GM23248 (cell line): ENCODE data around the gene RWDD4. TPM values are rescaled to one million over a fixed set of nuclear protein-coding genes. Genes with fewer than 3 reads are reported as not detected.

Experiments
- DNase-seq: peaks from one replicate; pipeline ENCODE4 v3.0.0-alpha.2; 2015
- H2AFZ ChIP-seq: fragments of 200-600 bp; sonication (generic); 2 replicates; pipeline ENCODE4 v1.6.1; 2016; ENCODE audit warnings: antibody characterized with exemption
- H3F3A ChIP-seq: fragments of 200-600 bp; sonication (generic); 2 replicates; pipeline ENCODE4 v1.6.1; 2016; ENCODE audit warnings: mild to moderate bottlenecking, antibody characterized with exemption, mixed run types; ENCODE audit not compliant: insufficient read depth
- H3K27ac ChIP-seq: fragments of 200-600 bp; sonication (generic); 2 replicates; pipeline ENCODE4 v1.5.1; 2016; ENCODE audit warnings: mild to moderate bottlenecking
- H3K27me3 ChIP-seq: fragments of 200-600 bp; sonication (generic); replicated peaks from 2 replicates; pipeline ENCODE4 v1.6.1; 2016; ENCODE audit warnings: mild to moderate bottlenecking; ENCODE audit not compliant: insufficient read depth
- H3K36me3 ChIP-seq: fragments of 200-600 bp; sonication (generic); 2 replicates; pipeline ENCODE4 v1.6.1; 2016; ENCODE audit warnings: low read depth, mild to moderate bottlenecking
- H3K4me1 ChIP-seq: fragments of 200-600 bp; sonication (generic); 2 replicates; pipeline ENCODE4 v1.6.1; 2016; ENCODE audit warnings: mild to moderate bottlenecking; ENCODE audit not compliant: insufficient read depth
- H3K4me2 ChIP-seq: fragments of 200-600 bp; sonication (generic); one replicate; pipeline ENCODE4 v1.6.1; 2016; ENCODE audit warnings: mild to moderate bottlenecking; ENCODE audit not compliant: unreplicated experiment
- H3K4me3 ChIP-seq: fragments of 200-600 bp; sonication (generic); 2 replicates; pipeline ENCODE4 v1.5.1; 2016; ENCODE audit warnings: mild to moderate bottlenecking
- H3K79me2 ChIP-seq: fragments of 200-600 bp; sonication (generic); 2 replicates; pipeline ENCODE4 v1.6.1; 2016; ENCODE audit warnings: mild to moderate bottlenecking; ENCODE audit not compliant: insufficient read depth
- H3K9ac ChIP-seq: fragments of 200-600 bp; sonication (generic); 2 replicates; pipeline ENCODE4 v1.6.1; 2016; ENCODE audit warnings: mild to moderate bottlenecking
- H3K9me2 ChIP-seq: fragments of 200-600 bp; sonication (generic); 2 replicates; pipeline ENCODE4 v1.6.1; 2016; ENCODE audit warnings: mixed run types, mild to moderate bottlenecking, moderate library complexity; ENCODE audit not compliant: insufficient read depth
- H3K9me3 ChIP-seq: fragments of 200-600 bp; sonication (generic); one replicate; pipeline ENCODE4 v1.6.1; 2017; ENCODE audit warnings: low read depth
- H4K20me1 ChIP-seq: fragments of 200-600 bp; sonication (generic); 2 replicates; pipeline ENCODE4 v1.6.0; 2016; ENCODE audit not compliant: insufficient read depth
- EZH2 ChIP-seq: fragments of 200-600 bp; sonication (generic); IDR thresholded peaks from 2 replicates; pipeline ENCODE4 v1.6.1; 2018; ENCODE audit warnings: antibody characterized with exemption, mild to moderate bottlenecking; ENCODE audit not compliant: insufficient read depth, poor library complexity, severe bottlenecking
- EZH2phosphoT487 ChIP-seq: fragments of 200-600 bp; sonication (generic); IDR thresholded peaks from 2 replicates; pipeline ENCODE4 v1.6.1; 2018; ENCODE audit warnings: antibody characterized with exemption, moderate library complexity, mild to moderate bottlenecking, low read depth; ENCODE audit not compliant: insufficient read depth
- whole genome bisulfite sequencing, 2 experiments: methylation state at CpG; one replicate each; pipeline ENCODE4 v1.1.6; 2015 to 2017; ENCODE audit warnings: low lambda C conversion rate in 2 of 2, low coverage in 1 of 2; ENCODE audit errors: missing lambda C conversion rate in 2 of 2; 5-methylcytosine and 5-hydroxymethylcytosine counted together
- in situ Hi-C: fragments of 300-500 bp; cut with MboI; formaldehyde crosslinking; loops from 2 replicates; pipeline ENCODE4 v1.15.0; 2020
- polyA plus RNA-seq: library from polyadenylated mRNA; unstranded; fragments of >200 nt; fragmentation: Nextera tagmentation; extraction: Ambion mirVana; gene quantifications from 2 replicates; pipeline ENCODE4 v1.2.1, GENCODE V29; 2016
- small RNA-seq: library from RNA; depleted of rRNA; stranded (forward); fragments of <200 nt; gene quantifications from one replicate; pipeline ENCODE3, GENCODE V24; 2014; ENCODE audit warnings: low read depth, low replicate concordance
- total RNA-seq: library from RNA; depleted of rRNA; stranded (reverse); fragments of >200 nt; shearing (Covaris generic); gene quantifications from 2 replicates; pipeline ENCODE4 v1.2.3, GENCODE V29; 2014; rRNA removed

The RWDD4 gene
- total and polyA plus RNA-seq, 2 experiments from 2014 or later: 38.0 to 41.6 TPM

- Histone ChIP-seq H3K9ac (no peak overlapping the region), H2AFZ (no peak overlapping the region), H3K27me3 (no peaks in the 10 kb centered on the region), H3K36me3 (no peaks in the 10 kb centered on the region), H3K27ac (no peak overlapping the region), H3K4me3 (no peak overlapping the region), H3K9me2 (no peaks in the 10 kb centered on the region), H3K9me3 (no peaks in the 10 kb centered on the region), H3K4me2 (no peak overlapping the region), H4K20me1 (no peaks in the 10 kb centered on the region), H3K4me1 (no peaks in the 10 kb centered on the region), H3K79me2 (no peaks in the 10 kb centered on the region), H3F3A (no peaks in the 10 kb centered on the region)
- DNase-seq: no peak
- TF ChIP-seq EZH2phosphoT487: no peak
- no peak for TF ChIP-seq EZH2
- in situ Hi-C loops: loop anchor here (5.0 kb wide), 1 partner anchor 127 kb away; no protein-coding TSS in a partner anchor
Observed at GRCh38 chr4:183599690-183600089, 59.3 kb downstream of the RWDD4 start.

- no peak overlapping the region for H3K27ac ChIP-seq
- no peak overlapping the region for H3K4me3 ChIP-seq
- in situ Hi-C loops: no loop called here
- H3K4me2 ChIP-seq: no peak overlapping the region
- DNase-seq: no peak
- H3K9me2 ChIP-seq: no peaks in the 10 kb centered on the region
- H3K4me1 ChIP-seq: no peaks in the 10 kb centered on the region
- H2AFZ ChIP-seq: no peak overlapping the region
- no peaks in the 10 kb centered on the region for H4K20me1 ChIP-seq
- H3K79me2 ChIP-seq: no peaks in the 10 kb centered on the region
- no peaks in the 10 kb centered on the region for H3K36me3 ChIP-seq
- H3K9ac ChIP-seq: no peak overlapping the region
- TF ChIP-seq EZH2 (no peak), EZH2phosphoT487 (no peak)
- no peaks in the 10 kb centered on the region for H3K9me3 ChIP-seq
- no peaks in the 10 kb centered on the region for H3K27me3 ChIP-seq
- H3F3A ChIP-seq: no peaks in the 10 kb centered on the region
Observed at GRCh38 chr4:183599284-183599683, 59.7 kb downstream of the RWDD4 start.

- TF ChIP-seq EZH2phosphoT487: no peak
- TF ChIP-seq EZH2: no peak
- no peak overlapping the region for H3K4me3 ChIP-seq
- peak; percentile 4 for DNase-seq
- H2AFZ ChIP-seq: no peak overlapping the region
- no peaks in the 10 kb centered on the region for H4K20me1 ChIP-seq
- H3K36me3 ChIP-seq: no peaks in the 10 kb centered on the region
- in situ Hi-C loops: no loop called here
- H3K9ac ChIP-seq: no peak overlapping the region
- no peaks in the 10 kb centered on the region for H3K9me3 ChIP-seq
- no peaks in the 10 kb centered on the region for H3F3A ChIP-seq
- no peak overlapping the region for H3K4me2 ChIP-seq
- WGBS, 2 experiments: 89 to 95% methylated on average over 2 of the region's 2 CpGs
- H3K9me2 ChIP-seq: no peaks in the 10 kb centered on the region
- no peaks in the 10 kb centered on the region for H3K27me3 ChIP-seq
- H3K27ac ChIP-seq: no peak overlapping the region
- no peaks in the 10 kb centered on the region for H3K79me2 ChIP-seq
- no peaks in the 10 kb centered on the region for H3K4me1 ChIP-seq
Observed at GRCh38 chr4:183596067-183596757, 62.8 kb downstream of the RWDD4 start.

- TF ChIP-seq EZH2phosphoT487 (no peak), EZH2 (no peak)
- Histone ChIP-seq H3K79me2 (no peaks in the 10 kb centered on the region), H3K4me3 (no peak overlapping the region), H3K9me3 (no peaks in the 10 kb centered on the region), H3K27ac (no peak overlapping the region), H3K4me1 (no peaks in the 10 kb centered on the region), H3K36me3 (no peaks in the 10 kb centered on the region), H3F3A (no peaks in the 10 kb centered on the region), H3K27me3 (no peaks in the 10 kb centered on the region), H3K4me2 (no peak overlapping the region), H4K20me1 (no peaks in the 10 kb centered on the region), H2AFZ (no peak overlapping the region), H3K9me2 (no peaks in the 10 kb centered on the region), H3K9ac (no peak overlapping the region)
- in situ Hi-C loops: no loop called here
- WGBS, 2 experiments: 48 to 52% methylated on average over 3 of the region's 3 CpGs
- no peak for DNase-seq
Observed at GRCh38 chr4:183594823-183595222, 64.2 kb downstream of the RWDD4 start.

GRCh38 chr4:183591301-183591700 lies 67.7 kb downstream of the RWDD4 start:
- in situ Hi-C loops: no loop called here
- 45 to 48% methylated on average over 4 of the region's 4 CpGs for WGBS, 2 experiments
- H3K9ac ChIP-seq: no peak overlapping the region
- no peak overlapping the region for H2AFZ ChIP-seq
- no peak overlapping the region for H3K27ac ChIP-seq
- H3K79me2 ChIP-seq: no peaks in the 10 kb centered on the region
- H3K9me2 ChIP-seq: no peaks in the 10 kb centered on the region
- H3K36me3 ChIP-seq: no peaks in the 10 kb centered on the region
- peak overlapping the region; percentile 9 for H3K4me2 ChIP-seq
- peaks cover 4% of the 10 kb centered on the region; the same call in 1 of the 2 replicates for H3K4me1 ChIP-seq
- DNase-seq: peak; percentile 61
- H3K27me3 ChIP-seq: no peaks in the 10 kb centered on the region
- no peaks in the 10 kb centered on the region for H4K20me1 ChIP-seq
- TF ChIP-seq EZH2 (no peak), EZH2phosphoT487 (no peak)
- H3K9me3 ChIP-seq: no peaks in the 10 kb centered on the region
- H3K4me3 ChIP-seq: no peak overlapping the region
- no peaks in the 10 kb centered on the region for H3F3A ChIP-seq

Small RNA genes lying within 50 kb of the gene (small RNA-seq; reads per million reads assigned to genes)
- gene RNU6-1053P (not detected), gene RNU6-335P (not detected), gene RNU6-479P (not detected)

Other genes with a start within 250 kb of the RWDD4 start
- 18.7 and 20.4 TPM in 2 replicates for gene CDKN2AIP, start 214.5 kb downstream of the RWDD4 start, total RNA-seq
- gene CDKN2AIP, start 214.5 kb downstream of the RWDD4 start, polyA plus RNA-seq: 14.6 and 16.7 TPM in 2 replicates
- 6.4 and 12.2 TPM in 2 replicates for gene ING2, start 154.1 kb downstream of the RWDD4 start, total RNA-seq
- 20.5 and 22.8 TPM in 2 replicates for gene ING2, start 154.1 kb downstream of the RWDD4 start, polyA plus RNA-seq
- gene TRAPPC11, start 108 bp upstream of the RWDD4 start, total RNA-seq: 33.9 and 50.5 TPM in 2 replicates
- gene TRAPPC11, start 108 bp upstream of the RWDD4 start, polyA plus RNA-seq: 17.2 and 18.0 TPM in 2 replicates
- not detected in 2 replicates for gene STOX2, start 246.1 kb upstream of the RWDD4 start, total RNA-seq
- gene STOX2, start 246.1 kb upstream of the RWDD4 start, polyA plus RNA-seq: not detected in 2 replicates